Activated CD4-positive, alpha-beta T cell treated with anti-CD3 and anti-CD28 coated beads for 24 hours (primary cell): ENCODE results near the gene ZNF750.

Experiments
- DNase-seq, 2 donors: peaks; one replicate each; pipeline ENCODE4 v3.0.0-alpha.2; 2020; ENCODE audit warnings: low read depth in 2 of 2

ZNF750 gene

GRCh38 chr17:82872591-82873520, 33.0 kb upstream of the ZNF750 start:
- DNase-seq: no peak

GRCh38 chr17:82871776-82872561, 32.1 kb upstream of the ZNF750 start:
- no peak for DNase-seq

GRCh38 chr17:82871056-82871775, 31.4 kb upstream of the ZNF750 start:
- DNase-seq: no peak

GRCh38 chr17:82870541-82870940, 30.7 kb upstream of the ZNF750 start:
- DNase-seq: no peak

DNA sequence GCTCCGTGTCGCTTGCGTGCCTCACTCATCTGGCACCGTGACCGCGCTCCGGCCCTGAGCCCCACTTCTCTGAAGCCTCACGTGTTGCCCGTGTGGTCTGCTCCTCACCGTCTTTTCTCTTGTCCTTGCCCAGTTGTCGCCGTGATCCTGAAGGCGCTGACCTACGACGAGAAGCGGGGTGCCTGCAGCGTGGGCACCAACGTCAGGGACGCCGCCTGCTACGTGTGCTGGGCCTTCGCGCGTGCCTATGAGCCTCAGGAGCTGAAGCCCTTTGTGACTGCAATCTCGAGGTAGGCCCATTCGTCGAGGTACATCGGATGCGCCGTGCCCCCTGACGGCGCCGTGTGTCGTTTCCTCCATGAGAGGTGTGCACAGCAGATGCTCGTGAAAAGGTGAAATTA, 30.3 kb upstream of the ZNF750 start:
- no peak for DNase-seq

- DNase-seq: no peak
Measured at GRCh38 chr17:82869536-82869935, 29.7 kb upstream of the ZNF750 start.

- no peak for DNase-seq
Measured at GRCh38 chr17:82868715-82869131, 28.9 kb upstream of the ZNF750 start.

DNA sequence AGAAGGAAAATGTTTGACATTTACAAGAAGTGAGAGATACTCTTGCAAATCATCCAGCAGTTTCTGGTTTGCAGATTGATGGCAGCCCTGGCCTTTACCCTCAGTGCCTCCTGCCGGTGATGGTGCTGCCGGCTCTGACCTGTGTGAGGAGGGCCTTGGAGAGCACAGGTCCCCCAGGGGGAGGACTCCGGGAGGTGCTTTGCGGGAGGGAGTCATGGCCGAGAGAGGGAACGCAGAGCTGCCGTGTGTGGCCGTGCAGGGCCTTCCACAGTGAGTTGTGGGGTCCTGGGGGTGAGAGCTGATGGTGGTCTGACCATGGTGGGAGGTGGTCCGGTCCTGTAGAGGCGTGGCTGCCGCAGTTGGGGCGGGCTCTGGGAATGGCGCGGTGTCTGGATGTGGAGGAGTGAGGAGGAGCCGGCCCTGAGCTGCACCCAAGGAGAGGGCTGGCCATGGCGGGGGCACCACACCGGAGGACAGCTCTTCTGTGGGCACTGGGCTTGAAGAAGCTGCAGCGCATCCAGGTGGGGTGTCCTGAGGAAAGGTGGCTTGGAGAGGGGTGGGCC, 28.0 kb upstream of the ZNF750 start:
- DNase-seq: no peak

DNA sequence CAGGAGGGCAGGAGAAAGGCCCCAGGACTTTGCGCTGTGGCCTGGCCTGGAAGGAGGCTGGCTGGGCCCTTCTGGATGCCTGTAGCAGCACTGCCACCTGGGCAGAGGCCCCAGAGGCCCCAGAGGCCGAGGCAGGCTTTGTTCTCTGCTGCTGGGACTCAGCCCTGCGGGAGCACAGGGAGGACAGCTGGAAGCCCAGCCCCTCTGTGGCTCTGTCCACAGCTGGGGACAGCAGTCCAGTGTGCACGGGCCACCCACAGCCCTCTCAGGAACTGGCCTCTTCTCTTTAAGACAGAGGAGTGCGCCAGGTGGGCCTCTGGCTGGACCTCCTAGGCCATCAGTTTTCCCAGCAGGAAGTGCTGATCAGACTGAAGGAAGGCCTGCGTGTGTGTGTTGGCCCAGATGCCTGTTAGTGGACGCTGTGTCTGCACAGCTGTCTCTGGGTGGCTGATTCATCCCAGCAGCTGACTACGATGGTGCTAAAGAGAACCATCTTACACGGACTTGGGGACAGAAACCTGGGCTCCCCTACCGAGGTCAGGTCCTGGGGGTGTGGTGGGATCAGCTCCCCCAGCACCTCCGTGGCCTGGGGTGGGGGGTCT, 26.9 kb upstream of the ZNF750 start:
- no peak for DNase-seq

- DNase-seq: no peak
Measured at GRCh38 chr17:82865774-82866395, 26.1 kb upstream of the ZNF750 start.

DNA sequence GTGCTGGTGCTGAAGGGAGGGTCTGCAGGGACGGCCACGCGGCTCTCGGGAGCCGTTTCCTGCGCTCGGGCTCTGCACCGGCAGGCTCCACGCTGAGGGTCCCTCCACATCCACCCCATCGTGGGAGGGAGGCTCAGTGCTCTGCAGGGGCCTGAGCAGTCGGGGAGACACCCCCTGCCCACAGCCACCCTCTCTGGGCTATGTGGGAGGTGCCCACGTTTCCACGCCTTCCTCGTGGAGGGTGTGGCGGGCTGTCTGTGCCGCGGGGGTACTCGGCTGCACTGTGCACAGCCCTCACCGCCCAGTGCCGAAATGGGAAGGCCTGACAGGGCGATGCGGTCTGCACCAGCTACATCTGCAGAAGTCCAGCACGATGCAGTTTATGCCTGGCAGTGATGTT, 25.5 kb upstream of the ZNF750 start:
- no peak for DNase-seq

GRCh38 chr17:82864713-82865248, 25.0 kb upstream of the ZNF750 start:
- DNase-seq: no peak

DNA sequence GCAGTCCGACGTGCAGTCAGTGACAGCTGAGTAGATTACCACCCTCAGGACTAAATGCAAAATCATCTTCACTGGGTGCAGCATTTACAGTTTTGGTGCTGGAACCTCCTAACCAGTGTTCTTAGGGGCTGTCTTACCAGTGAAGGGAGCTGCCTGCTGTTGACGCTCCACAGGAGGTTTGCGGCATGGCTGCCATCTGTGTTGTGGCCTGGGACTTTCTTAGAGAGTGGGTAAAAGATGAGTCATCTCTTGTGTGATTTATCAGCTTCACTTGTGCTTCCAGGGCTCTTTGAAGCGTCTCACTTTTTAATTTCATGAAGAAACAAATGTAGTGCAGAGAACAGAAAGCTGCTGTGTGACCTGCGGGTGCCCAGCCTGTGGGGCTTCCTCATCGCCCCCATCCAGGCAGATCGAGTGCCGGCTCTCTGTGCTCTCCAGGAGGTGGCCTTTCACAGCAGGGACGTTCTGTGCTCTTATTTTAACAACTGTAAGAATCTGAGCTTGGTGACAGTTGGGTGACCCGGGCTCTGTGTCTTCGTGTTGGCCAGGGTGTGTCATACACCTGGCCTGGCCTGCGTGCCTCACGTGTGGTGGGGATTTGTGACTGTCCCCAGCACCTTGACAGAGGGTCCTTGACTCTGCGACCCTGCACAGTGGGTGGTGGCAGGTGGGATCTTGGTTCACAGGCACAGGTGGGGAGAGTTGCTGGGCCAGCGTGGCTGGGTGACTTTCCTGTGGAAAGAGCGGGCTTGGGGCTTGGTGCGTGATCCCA, 24.3 kb upstream of the ZNF750 start:
- peak; percentile 65 to 69 for DNase-seq

GRCh38 chr17:82863383-82863940, 23.6 kb upstream of the ZNF750 start:
- no peak for DNase-seq

DNA sequence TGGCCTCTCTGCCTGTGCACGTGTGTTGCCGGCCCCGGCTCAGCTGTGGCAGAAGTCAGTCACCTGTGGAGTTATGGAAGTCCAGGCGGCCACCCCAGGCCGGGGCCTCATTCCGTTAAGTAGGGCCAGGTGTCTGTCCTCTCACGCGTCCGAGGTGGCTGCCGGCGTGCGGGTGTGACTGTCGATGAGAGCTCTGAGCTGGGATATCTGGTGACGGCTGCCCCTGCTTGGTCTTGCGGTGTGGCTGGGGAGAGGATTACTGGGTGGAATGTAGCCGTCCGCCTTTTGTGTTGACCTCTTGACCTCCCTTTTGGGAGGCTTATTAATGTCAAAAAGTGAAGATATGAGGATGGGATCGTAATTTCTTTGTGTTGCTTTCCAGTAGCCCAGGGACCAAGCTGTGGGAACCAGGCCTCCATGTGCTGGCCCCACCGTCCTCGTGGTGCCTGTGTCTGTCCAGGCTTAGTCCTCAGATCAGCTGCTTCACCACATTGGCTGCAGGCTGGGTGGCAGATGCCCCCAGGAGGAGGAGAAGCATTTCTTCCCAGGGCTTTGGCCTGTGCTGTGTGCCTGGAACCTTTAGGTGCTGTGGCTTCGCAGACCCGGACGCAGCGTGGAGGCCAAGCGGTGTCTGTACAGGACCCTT, 23.0 kb upstream of the ZNF750 start:
- no peak for DNase-seq

DNA sequence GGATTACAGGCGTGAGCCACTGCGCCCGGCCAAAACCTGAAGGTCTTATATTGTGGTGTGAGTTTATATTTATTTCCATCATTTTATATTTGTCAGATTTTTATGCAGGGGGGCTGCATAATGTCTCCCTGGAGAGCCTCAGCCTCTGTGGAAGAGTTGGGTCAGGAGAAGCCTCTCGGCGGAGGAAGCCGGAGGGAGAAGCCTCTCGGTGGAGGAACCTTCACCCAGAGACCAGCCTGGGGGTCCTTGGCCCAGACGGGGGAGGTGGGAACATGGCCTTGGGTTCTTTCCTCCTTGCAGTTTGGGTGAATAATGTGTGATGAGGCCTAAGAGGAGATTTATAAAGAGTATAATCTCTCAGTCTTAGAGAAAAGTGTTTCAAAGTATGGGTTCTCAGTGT, 22.4 kb upstream of the ZNF750 start:
- DNase-seq: no peak

GRCh38 chr17:82861393-82861775, 21.6 kb upstream of the ZNF750 start:
- no peak for DNase-seq

DNA sequence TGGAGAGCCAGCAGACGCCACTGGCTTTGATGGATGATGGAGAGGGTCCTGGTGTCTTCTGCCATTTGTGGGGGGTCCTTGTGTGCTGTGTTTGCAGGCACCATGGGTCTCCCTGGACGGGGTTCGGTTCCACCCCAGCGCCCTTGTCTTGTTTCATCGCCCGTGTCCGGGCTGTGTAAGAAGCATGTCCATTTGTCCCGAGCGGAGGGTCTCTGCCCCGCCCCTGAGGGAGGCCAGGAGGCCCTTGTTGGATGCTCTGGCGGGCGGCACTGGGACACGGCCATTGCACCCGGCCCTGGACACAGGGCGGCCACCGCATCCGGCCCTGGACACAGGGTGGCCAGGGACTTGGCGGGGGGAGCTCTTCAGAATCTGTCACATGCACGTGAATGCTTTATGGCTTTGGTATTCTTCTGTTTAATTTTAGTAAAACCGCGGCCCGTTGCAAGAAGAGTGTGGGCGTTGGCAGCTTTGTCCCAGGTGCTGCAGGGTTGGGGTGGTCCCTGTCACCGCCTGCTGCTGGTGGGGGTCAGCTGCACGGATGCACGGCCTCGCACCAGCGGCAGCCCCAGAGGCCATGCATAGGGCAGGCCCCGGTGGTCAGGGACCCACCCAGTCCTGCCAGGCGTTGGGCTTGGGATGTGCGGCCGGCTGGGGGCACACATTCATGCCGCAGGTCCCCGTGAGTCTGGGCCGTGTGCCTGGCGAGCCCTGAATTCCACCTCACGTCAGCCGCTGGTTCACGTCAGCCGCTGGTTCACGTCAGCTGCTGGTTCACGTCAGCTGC, 21.0 kb upstream of the ZNF750 start:
- DNase-seq: no peak
